Heart right ventricle (tissue), 16 donors: ENCODE measurements around the gene CELA2A. TPM values are rescaled to one million over a fixed set of nuclear protein-coding genes. Genes with fewer than 3 reads are reported as not detected.
"Not testable (repeated sequence)": the region's sequence is repeated elsewhere in the genome, so short reads cannot be mapped to it uniquely, and the experiment has no call there.

Experiments used
- ATAC-seq, 8 donors: fragments of 200-7000 bp; cut with Tn5 transposase; one replicate each; pipeline ENCODE4 v1.9.1; 2020; ENCODE audit warnings: mild to moderate bottlenecking in 8 of 8, moderate library complexity in 8 of 8, moderate number of reproducible peaks in 1 of 8
- DNase-seq, 2 donors: peaks; one replicate each; pipeline ENCODE4 v3.0.0-alpha.2; 2020
- H3K27ac ChIP-seq, 10 donors: fragments of 200-600 bp; sonication (generic) in 2 of 10; one replicate each; pipeline versions ENCODE4 v1.5.0 to v1.8.0; 2020 to 2022; ENCODE audit warnings: mild to moderate bottlenecking in 3 of 10
- H3K27me3 ChIP-seq, 7 donors: fragments of 200-600 bp; one replicate each; pipeline ENCODE4 v1.8.0; 2021 to 2022; ENCODE audit warnings: mild to moderate bottlenecking in 2 of 7
- H3K36me3 ChIP-seq, 9 donors: fragments of 200-600 bp; sonication (generic) in 1 of 9; one replicate each; pipeline versions ENCODE4 v1.5.0 to v1.8.0; 2020 to 2022; ENCODE audit warnings: mild to moderate bottlenecking in 2 of 9
- H3K4me1 ChIP-seq, 9 donors: fragments of 200-600 bp; sonication (generic) in 1 of 9; one replicate each; pipeline versions ENCODE4 v1.5.0 to v1.8.0; 2020 to 2022; ENCODE audit warnings: mild to moderate bottlenecking in 4 of 9
- H3K4me3 ChIP-seq, 10 donors: fragments of 200-600 bp; sonication (generic) in 2 of 10; one replicate each; pipeline versions ENCODE4 v1.5.0 to v1.8.0; 2020 to 2022; ENCODE audit warnings: mild to moderate bottlenecking in 7 of 10, moderate library complexity in 2 of 10
- H3K9me3 ChIP-seq, 11 donors: fragments of 200-600 bp in 10 of 11; sonication (generic) in 2 of 11; one replicate each; pipeline versions ENCODE4 v1.5.0 to v1.8.0; 2013 to 2022; ENCODE audit warnings: mild to moderate bottlenecking in 2 of 11, control low read depth in 1 of 11, moderate library complexity in 1 of 11
- WGBS, 2 donors: extraction: QIAGEN DNeasy Blood & Tissue Kit; methylation state at CpG; one replicate each; pipeline ENCODE4 v1.1.7; 2013; ENCODE audit warnings: inconsistent platforms in 1 of 2; 5-methylcytosine and 5-hydroxymethylcytosine counted together
- intact Hi-C, 10 donors: fragments of 100-400 bp; cut with DNase I; formaldehyde crosslinking; loops; one replicate each; pipeline versions ENCODE4 v1.11.1 to v1.14.2; 2022
- polyA plus RNA-seq, 2 donors: library from polyadenylated mRNA; stranded (reverse); fragments of 200-250 nt; gene quantifications; one replicate each; pipeline ENCODE4 v1.2.3, GENCODE V29; 2013
- total RNA-seq, 10 donors: library from RNA; stranded (reverse); fragmentation: NEBNext Ultra II Directional in 3 of 10; extraction: Animal tissue kit (Norgen Biotek cat#: 25700) in 3 of 10; gene quantifications; one replicate each; pipeline versions ENCODE4 v1.2.1 to v1.2.4, GENCODE V29; 2021 to 2023
- TF ChIP-seq, protein P1 (sequence below), 9 donors: fragments of 200-600 bp; sonication (generic) in 2 of 9; IDR thresholded peaks; one replicate each; pipeline versions ENCODE4 v1.5.0 to v1.8.0; 2021 to 2022; ENCODE audit warnings: antibody characterized with exemption in 9 of 9, mild to moderate bottlenecking in 5 of 9, moderate library complexity in 1 of 9
- donor health status: Arrhythmogenic right ventricular cardiomyopathy.
- donor health status: ischemic (EF 13 %, LVEDD 7.1; RV severe dilation, severe dysfunction).
- donor health status: healthy with polysubstance abuse.
- donor health status: DM: no; HTN: yes; CAD: no.
- donor health status: DM: no; HTN: no; CAD: no.
- donor health status: ischemic (EF 25% LVEDD 6.9; RV normal size, moderate dysfunction).
- donor health status: ischemic (EF 25% LVEDD 5.7; RV mildly dilated, moderate dysfunction).
- donor health status: healthy.
- donor health status: DM: yes; HTN: yes; CAD: no.
- donor health status: Ischemic cardiomyopathy.
- donor health status: ischemic (EF 35%, LVEDD 5.7; RV mildly dilated, moderate dysfunction).
- donor health status: nonischemic (EF 11% LVEDD 7.7; RV severe dilation, severe dysfunction).
- donor health status: DM: yes; HTN: yes; CAD: no.
- donor health status: PGD.
- donor health status: ischemic (EF 29% LVEDD 5.4; RV normal size, mild dysfunction).
- donor health status: nonischemic (EF 23%, LVEDD 6.1; RV moderate dilation, normal function).

The CELA2A gene
- total and polyA plus RNA-seq, 12 donors: 0.09 to 1.6 (median 1.1) TPM; not detected in 4

DNA sequence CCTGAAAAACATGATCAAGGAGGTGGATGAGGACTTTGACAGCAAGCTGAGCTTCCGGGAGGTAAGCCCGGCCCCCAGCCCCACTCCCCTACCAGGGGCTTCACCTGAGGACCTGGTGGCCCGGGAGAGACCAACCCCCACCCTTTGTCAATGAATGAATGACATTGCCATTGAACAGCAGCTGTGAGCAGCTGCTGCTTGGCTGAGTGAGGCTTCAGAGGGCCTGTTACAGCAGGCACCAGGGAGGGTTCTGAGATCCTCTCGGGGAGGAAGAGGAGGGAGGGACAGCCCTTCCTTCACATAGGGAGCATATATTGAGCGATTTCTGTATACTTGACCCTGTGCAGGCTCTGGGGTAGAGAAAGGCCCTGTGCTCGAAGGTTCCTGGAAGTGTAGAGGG is 30.6 kb upstream of the CELA2A start:
- Histone ChIP-seq H3K27me3 (no peaks in the 10 kb centered on the region), H3K4me1 (peaks cover 5 to 48% (median 11%) of the 10 kb centered on the region in 9 donors), H3K4me3 (no peak overlapping the region), H3K27ac (no peak overlapping the region), H3K9me3 (no peaks in the 10 kb centered on the region), H3K36me3 (peaks cover 0 to 63% (median 0%) of the 10 kb centered on the region in 9 donors)
- WGBS, 2 donors: 74 to 76% methylated on average over 6 of the region's 6 CpGs
- DNase-seq (no peak), ATAC-seq (no peak)
- intact Hi-C loops: loop anchor here in 1 of 10 donors (5.0 kb wide), 1 partner anchor 99 kb away; no protein-coding TSS in a partner anchor
- TF ChIP-seq, protein P1, sequence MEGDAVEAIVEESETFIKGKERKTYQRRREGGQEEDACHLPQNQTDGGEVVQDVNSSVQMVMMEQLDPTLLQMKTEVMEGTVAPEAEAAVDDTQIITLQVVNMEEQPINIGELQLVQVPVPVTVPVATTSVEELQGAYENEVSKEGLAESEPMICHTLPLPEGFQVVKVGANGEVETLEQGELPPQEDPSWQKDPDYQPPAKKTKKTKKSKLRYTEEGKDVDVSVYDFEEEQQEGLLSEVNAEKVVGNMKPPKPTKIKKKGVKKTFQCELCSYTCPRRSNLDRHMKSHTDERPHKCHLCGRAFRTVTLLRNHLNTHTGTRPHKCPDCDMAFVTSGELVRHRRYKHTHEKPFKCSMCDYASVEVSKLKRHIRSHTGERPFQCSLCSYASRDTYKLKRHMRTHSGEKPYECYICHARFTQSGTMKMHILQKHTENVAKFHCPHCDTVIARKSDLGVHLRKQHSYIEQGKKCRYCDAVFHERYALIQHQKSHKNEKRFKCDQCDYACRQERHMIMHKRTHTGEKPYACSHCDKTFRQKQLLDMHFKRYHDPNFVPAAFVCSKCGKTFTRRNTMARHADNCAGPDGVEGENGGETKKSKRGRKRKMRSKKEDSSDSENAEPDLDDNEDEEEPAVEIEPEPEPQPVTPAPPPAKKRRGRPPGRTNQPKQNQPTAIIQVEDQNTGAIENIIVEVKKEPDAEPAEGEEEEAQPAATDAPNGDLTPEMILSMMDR (IDR thresholded peaks at IDR 0.05): no peak

DNA sequence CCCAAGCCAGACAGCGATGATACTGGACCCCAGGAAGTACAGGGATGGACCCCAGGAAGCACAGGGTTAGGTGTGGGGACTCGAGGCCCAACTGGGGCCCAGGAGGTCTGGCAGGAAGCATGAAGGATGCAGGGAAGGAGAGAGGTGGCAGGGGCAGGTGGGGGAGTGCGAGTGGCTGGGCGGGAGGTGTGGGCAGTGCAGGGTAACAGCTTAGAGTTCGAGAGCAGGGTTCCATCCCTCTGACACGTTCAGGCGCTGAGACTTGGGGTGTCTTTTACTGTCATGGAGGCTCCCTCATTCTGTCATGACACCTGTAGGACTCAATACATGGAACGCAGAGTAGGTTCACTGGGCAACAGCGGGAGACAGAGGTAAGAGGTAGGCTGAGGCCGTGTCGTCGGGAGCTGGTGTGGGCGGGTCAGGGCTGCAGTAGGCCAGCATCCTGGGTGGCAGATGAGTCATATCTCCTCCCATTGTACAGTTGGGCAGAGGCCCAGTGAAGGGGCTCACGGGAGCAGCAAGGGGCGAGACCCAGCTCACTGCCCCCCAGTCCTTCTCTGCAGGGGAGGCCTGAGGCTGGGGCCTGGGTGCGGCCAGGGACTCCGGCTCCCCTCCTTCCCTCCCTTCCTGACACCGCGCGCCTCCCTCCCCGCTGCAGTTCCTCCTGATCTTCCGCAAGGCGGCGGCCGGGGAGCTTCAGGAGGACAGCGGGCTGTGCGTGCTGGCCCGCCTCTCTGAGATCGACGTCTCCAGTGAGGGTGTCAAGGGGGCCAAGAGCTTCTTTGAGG is 29.8 kb upstream of the CELA2A start:
- Histone ChIP-seq H3K4me1 (peaks cover 5 to 41% (median 11%) of the 10 kb centered on the region in 9 donors), H3K27ac (peak overlapping the region in 2 of 10 donors; percentile 16 to 21), H3K4me3 (no peak overlapping the region), H3K9me3 (no peaks in the 10 kb centered on the region), H3K36me3 (peaks cover 0 to 65% (median 0%) of the 10 kb centered on the region in 9 donors), H3K27me3 (no peaks in the 10 kb centered on the region)
- intact Hi-C loops: loop anchor here in 1 of 10 donors (5.0 kb wide), 1 partner anchor 99 kb away; no protein-coding TSS in a partner anchor
- TF ChIP-seq, protein P1 (IDR thresholded peaks at IDR 0.05): peak in 3 of 9 donors; percentile 26 to 35 (median 28)
- 65 to 73% methylated on average over 30 of the region's 30 CpGs for WGBS, 2 donors
- peak in 7 of 8 donors; percentile 31 to 53 (median 43) for ATAC-seq
- DNase-seq: peak in 1 of 2 donors; percentile 26

DNA sequence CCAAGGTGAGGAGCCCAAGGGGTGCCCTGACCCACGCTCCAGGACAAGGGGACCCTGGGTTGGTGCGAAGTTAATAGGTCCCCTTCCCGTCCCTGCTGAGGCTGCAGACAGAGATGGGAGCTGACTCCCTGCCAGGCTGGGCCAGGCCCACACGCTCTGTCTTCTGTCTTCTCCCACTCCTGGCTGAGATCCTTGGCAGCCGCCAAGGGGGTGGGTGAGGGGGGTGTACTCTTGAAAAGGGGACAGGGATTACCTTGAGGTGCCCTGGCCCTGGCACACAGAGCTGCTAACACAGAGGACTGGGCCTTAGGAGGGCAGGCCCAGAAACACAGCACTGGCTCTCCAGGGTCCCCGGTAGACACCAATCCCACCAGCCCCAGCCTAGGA is 29.3 kb upstream of the CELA2A start:
- no peak overlapping the region for H3K4me3 ChIP-seq
- ATAC-seq: peak in 6 of 8 donors; percentile 4 to 59 (median 22)

DNA sequence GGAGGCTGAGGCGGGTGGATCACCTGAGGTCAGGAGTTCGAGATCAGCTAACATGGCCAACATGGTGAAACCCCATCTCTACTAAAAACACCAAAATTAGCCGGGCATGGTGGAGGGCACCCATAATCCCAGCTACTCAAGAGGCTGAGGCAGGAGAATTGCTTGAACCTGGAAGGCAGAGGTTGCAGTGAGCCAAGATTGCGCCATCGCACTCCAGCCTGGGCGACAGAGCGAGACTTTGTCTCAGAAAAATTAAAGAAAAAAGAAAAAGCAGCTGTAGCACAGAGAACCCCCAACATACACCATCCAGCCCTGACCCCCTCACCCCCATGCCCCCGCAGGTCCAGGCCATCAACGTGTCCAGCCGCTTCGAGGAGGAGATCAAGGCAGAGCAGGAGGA is 28.3 kb upstream of the CELA2A start:
- H3K27me3 ChIP-seq, H3K4me3 ChIP-seq, ATAC-seq, DNase-seq, H3K27ac ChIP-seq, H3K9me3 ChIP-seq: not testable (repeated sequence)
- Histone ChIP-seq H3K4me1 (peaks cover 5 to 29% (median 11%) of the 10 kb centered on the region in 9 donors), H3K36me3 (peaks cover 0 to 65% (median 0%) of the 10 kb centered on the region in 9 donors)
- 93 to 98% methylated on average over 11 of the region's 11 CpGs for WGBS, 2 donors
- intact Hi-C loops: loop anchor here in 1 of 10 donors (5.0 kb wide), 1 partner anchor 101 kb away; no protein-coding TSS in a partner anchor

More for the DNA sequence above, 29.3 kb upstream of the CELA2A start:
- Histone ChIP-seq H3K27me3 (no peaks in the 10 kb centered on the region), H3K9me3 (no peaks in the 10 kb centered on the region), H3K4me1 (peaks cover 5 to 35% (median 11%) of the 10 kb centered on the region in 9 donors), H3K27ac (peak overlapping the region in 2 of 10 donors; percentile 9 to 16), H3K36me3 (peaks cover 0 to 65% (median 0%) of the 10 kb centered on the region in 9 donors)
- TF ChIP-seq, protein P1 (IDR thresholded peaks at IDR 0.05): no peak
- 48 to 67% methylated on average over 6 of the region's 6 CpGs for WGBS, 2 donors
- DNase-seq: no peak
- intact Hi-C loops: loop anchor here in 1 of 10 donors (5.0 kb wide), 1 partner anchor 100 kb away; no protein-coding TSS in a partner anchor
